ENCODE data around the gene MEIOB.
"Not testable (repeated sequence)": the region's sequence is repeated elsewhere in the genome, so short reads cannot be mapped to it uniquely, and the experiment has no call there.

Gene MEIOB

GRCh38 chr16:1807626-1808025 is 64.3 kb downstream of the MEIOB start:
- no peak for DNase-seq

- no peak for DNase-seq
Measured at GRCh38 chr16:1800701-1801100, 71.3 kb downstream of the MEIOB start.

DNA sequence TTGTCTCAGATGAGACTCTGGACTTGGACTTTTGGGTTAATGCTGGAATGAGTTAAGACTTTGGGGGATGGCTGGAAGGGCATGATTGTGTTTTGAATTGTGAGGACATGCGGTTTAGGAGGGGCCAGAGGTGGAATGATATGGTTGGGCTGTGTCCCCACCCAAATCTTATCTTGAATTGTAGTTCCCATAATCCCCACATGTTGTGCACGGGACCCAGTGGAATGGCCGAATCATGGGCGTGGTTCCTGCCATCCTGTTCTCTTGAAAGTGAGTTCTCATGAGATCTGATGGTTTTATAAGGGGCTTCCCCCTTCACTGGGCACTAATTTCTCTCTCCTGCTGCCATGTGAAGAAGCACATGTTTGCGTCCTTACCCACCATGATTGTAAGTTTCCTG is 72.7 kb downstream of the MEIOB start:
- DNase-seq: not testable (repeated sequence)

GRCh38 chr16:1794908-1795666 is 76.9 kb downstream of the MEIOB start:
- no peak for DNase-seq

DNA sequence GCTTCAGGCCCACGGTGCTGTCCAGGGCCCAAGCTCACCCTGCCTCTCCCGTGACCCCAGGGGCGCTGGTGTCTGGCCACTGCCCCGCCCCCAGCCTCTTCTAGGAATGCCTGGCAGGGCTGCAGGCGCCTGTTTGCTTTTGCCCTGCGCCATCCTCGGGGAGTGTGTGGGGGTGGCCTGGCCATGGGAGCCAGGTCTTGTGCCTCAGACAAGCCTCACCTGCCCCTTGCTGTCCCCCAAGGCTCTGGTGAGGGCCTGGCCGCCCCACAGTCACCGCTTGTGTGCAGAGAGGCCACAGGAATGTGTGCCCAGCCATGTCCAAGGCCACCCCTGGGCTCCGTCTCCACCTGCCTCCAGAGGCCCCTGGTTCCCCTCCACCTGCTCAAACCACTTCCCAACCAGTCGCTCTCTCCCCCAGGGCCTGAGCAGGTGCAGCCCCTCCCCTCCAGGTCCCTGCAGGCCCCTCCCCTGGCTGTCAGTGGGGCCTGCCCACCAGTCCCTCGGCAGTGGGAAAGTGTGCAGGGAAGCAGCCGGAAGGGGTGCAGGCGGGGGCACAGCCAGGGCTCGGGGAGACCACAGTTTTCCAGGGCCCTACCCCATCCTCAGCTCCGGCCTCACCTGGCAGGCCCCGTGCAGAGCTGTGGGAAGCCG is 77.6 kb downstream of the MEIOB start:
- no peak for DNase-seq

DNA sequence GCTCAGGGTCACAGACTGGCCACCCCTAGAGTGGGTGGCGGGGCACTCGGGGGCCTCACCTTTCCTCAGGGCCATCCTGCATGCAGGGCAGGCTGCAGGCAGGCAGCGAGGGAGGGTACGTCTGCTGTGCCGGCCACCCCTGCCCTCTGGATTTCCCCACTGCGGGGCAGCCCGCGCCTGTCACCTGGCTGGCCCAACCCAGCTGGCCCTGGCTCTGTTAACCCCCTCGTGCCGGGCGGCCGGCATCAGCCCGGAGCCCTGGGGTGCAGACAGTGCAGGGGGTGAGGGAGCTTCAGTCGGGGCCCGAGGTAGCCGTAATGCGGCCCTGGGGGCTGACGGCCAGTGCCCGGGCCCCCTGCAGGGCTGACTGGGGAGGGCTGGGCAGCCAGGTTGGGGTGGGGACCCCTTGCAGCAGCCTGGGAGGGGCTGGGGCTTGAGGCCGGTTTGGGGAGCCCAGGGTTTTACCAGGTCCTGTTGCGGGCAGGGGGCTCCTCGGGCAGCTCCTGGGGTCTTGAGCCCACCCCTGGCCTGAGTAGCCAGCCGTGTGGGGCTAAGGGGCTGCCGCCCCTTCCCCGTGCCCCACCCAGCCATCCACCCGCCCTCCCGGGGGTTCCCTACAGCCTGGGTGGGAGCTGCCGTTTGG is 78.3 kb downstream of the MEIOB start, which contains the start of gene IGFALS:
IGFALS (minus strand) TSS at position 128 of the 643 bp plus-strand sequence; CDS start at position 75, 53 bp downstream.
- DNase-seq: no peak

DNA sequence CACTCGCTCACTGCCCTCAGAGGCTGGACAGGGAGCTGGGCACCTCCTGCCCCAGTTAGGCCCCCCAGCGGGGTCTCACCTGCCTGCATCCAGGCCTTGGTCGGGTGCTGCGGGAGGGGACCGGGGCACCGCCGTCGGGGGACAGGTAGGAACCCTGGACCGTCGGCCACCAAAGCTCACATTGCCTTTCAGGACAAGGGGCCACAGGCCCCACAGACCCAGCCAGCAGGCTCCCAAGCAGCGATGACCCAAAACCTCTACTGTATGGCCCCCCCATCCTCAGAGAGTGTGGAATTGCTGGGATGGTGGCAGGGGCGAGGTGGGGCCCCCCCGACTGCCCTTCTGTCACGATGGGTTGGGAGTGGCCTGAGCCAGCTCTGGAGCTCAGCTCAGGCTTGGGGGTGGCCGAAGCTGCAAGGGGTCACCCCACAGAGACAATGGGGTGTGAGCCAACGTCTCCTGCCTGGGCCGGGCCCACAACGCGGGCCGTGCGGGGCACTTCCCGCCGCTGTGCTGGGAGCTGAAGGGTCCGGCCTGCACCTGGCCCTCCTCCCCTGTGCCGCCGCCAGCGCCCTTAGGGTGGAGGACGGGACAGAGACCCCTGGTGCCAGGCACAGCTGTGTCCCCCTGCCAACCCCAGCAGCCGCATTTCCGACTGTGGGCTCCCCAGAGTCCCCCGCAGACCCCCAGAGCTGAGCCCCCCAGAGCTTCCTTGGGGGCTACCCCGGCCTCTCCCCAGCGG is 79.0 kb downstream of the MEIOB start:
- DNase-seq: no peak

- DNase-seq: no peak
Measured at GRCh38 chr16:1791943-1792812, 79.8 kb downstream of the MEIOB start.

DNA sequence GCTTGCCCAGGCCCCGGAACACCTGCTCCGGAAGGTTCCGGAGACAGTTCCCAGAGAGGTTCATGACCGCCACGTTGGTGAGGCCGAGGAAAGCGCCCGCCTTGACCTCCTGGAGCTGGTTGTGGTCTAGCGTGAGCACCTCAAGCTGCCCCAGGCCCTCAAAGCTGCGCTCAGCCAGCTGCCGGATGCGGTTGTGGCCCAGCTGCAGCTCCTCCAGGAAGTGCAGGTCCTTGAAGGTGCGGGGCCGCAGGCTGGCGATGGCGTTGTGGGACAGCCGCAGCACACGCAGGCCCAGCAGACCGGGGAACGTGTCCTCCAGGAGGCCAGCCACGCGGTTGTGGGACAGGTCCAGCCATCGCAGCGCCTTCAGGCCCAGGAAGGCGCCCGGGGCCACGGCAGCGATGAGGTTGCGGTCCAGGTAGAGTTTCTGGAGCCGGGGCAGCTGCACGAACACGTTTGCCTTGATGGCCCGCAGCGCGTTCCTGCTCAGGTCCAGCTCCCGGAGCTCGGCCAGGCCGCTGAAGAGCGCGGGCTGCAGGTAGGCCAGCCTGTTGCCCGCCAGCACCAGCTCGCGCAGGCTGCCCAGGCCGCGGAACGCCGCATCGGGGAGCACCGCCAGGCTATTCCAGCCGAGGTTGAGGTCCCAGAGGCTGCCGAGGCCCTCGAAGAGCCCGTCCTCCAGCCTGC is 80.6 kb downstream of the MEIOB start:
- no peak for DNase-seq

GRCh38 chr16:1790611-1791255 is 81.2 kb downstream of the MEIOB start:
- no peak for DNase-seq

GRCh38 chr16:1790261-1790610 is 81.7 kb downstream of the MEIOB start:
- no peak for DNase-seq

- DNase-seq: no peak
Measured at GRCh38 chr16:1789643-1790045, 82.3 kb downstream of the MEIOB start.

GRCh38 chr16:1788708-1789100 is 83.3 kb downstream of the MEIOB start:
- no peak for DNase-seq

GRCh38 chr16:1788095-1788707 is 83.8 kb downstream of the MEIOB start:
- no peak for DNase-seq

GRCh38 chr16:1787322-1788094 is 84.5 kb downstream of the MEIOB start:
- no peak for DNase-seq

GRCh38 chr16:1787056-1787321 is 85.0 kb downstream of the MEIOB start:
- DNase-seq: no peak

DNA sequence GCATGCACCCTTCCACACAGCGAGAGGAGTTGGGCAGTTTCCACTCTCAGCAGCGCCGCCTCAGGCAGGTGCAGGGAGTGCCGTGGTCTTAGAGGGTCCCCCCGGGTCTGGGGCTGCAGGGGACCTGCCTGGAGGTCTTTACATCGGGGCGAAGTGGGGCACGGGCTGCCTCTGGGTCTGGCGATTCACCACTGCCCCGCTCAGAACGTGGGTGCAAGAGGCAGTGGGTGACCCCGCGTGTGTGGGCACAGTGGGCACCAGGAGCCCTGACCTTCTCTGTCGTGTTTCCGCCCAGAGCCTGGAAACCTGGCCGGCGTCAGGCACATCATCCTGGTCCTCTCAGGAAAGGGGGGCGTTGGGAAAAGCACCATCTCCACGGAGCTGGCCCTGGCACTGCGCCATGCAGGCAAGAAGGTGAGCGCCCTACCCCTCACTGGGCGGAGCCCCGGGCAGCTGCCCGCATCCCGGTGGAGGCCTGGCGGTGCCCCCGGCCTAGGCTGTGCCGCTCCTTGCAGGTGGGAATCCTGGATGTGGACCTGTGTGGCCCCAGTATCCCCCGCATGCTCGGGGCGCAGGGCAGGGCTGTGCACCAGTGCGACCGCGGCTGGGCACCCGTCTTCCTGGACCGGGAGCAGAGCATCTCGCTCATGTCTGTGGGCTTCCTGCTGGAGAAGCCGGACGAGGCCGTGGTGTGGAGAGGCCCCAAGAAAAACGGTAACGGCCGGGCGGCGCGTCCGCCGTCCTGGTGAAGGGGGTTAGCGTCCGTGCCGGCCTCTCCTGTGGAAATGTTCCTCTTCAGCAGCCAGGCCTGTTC is 85.5 kb downstream of the MEIOB start:
- no peak for DNase-seq

- no peak for DNase-seq
Measured at GRCh38 chr16:1785846-1786170, 86.2 kb downstream of the MEIOB start.
